GM13977 (cell line): ENCODE results near the gene SH3RF3.
"Not testable (repeated sequence)": the region's sequence is repeated elsewhere in the genome, so short reads cannot be mapped to it uniquely, and the experiment has no call there.

Source experiments
- DNase-seq: peaks from one replicate; pipeline ENCODE4 v3.0.0; 2012; ENCODE audit warnings: low spot score
- CTCF ChIP-seq: IDR thresholded peaks from 2 replicates; pipeline ENCODE4 v1.5.1; 2012; ENCODE audit warnings: mild to moderate bottlenecking, control low read depth; ENCODE audit not compliant: insufficient read depth; ENCODE audit errors: extremely low read depth, missing control alignments
- in situ Hi-C: fragments of 300-500 bp; cut with MboI; formaldehyde crosslinking; loops from one replicate; pipeline ENCODE4 v1.12.0; 2022; ENCODE audit warnings: low sequenced_read_pairs, low pct_unique_long_range_greater_than_20kb, mixed read lengths, inconsistent platforms; ENCODE audit not compliant: unreplicated experiment

The SH3RF3 gene

GRCh38 chr2:109216332-109216731, 87.3 kb downstream of the SH3RF3 start:
- TF ChIP-seq CTCF, result no peak
- in situ Hi-C loops, result no loop called here
- DNase-seq, result no peak

GRCh38 chr2:109217362-109218086, 88.5 kb downstream of the SH3RF3 start:
- no peak for DNase-seq
- in situ Hi-C loops, result no loop called here
- no peak for TF ChIP-seq CTCF

- in situ Hi-C loops, result no loop called here
- no peak for DNase-seq
- TF ChIP-seq CTCF, result no peak
Observed at GRCh38 chr2:109218087-109218791, 89.2 kb downstream of the SH3RF3 start.

- DNase-seq, result no peak
- no peak for TF ChIP-seq CTCF
- in situ Hi-C loops, result no loop called here
Observed at GRCh38 chr2:109218792-109219126, 89.8 kb downstream of the SH3RF3 start.

DNA sequence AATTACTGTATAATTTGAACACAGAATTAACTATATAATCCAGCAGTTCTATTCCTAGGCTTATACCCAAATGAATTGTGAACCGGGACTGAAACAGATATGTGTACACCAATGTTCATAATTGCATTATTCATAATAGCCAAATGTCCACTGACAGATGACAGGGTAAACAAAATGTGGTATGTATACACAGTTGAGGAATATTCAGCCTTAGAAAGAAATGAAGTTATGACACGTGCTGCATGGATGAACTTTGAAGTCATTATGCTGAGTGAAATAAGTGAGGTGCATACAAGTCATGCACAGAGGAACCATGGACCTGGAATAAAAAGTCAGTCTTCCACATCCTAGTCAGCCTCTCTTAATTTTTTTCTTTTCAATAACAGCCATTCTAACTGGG, 91.9 kb downstream of the SH3RF3 start:
- in situ Hi-C loops, result no loop called here
- no peak for DNase-seq
- TF ChIP-seq CTCF, result no peak

DNA sequence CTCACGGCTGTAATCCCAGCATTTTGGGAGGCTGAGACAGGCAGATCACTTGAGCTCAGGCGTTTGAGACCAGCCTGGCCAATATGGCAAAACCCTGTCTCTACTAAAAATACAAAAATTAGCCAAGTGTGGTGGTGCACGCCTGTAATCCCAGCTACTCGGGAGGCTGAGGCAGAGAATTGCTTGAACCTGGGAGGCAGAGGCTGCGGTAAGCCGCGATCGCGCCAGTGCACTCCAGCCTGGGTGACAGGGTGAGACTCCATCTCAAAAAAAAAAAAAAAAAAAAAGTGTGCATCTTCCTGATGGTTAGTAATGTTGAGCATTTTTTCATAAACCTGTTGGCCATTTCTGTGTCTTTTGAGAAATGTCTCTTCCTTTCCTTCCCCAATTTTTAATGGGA, 92.3 kb downstream of the SH3RF3 start:
- in situ Hi-C loops, result not testable (repeated sequence)

DNA sequence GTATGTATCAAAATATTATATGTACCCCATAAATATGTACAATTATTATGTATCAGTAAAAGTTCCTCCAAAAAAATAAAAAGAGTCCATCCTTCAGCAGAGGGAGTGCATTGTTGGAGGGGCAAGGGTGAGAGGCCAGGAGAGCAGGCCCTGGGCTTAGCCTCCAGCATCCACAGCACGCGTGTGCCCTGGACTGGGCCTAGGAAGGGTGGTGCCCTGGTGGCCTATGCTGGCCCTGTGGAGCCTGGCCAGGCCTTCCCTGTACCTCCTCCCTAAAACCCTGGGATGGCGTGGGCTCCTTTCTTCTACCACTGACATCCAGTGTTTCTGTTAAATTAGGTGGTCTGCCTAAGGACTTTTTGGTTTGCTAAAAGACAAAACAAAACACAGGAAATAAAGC, 93.4 kb downstream of the SH3RF3 start:
- no peak for DNase-seq
- in situ Hi-C loops, result no loop called here
- no peak for TF ChIP-seq CTCF

More for the DNA sequence above, 92.3 kb downstream of the SH3RF3 start:
- DNase-seq, result not testable (repeated sequence)
